Hepatic stellate cell (primary cell): ENCODE data around the gene EXD3.
A peak's percentile ranks its signal among the peaks of the same experiment; 100 is the strongest.

Experiments used
- DNase-seq: peaks from one replicate; pipeline ENCODE4 v3.0.0; 2011; ENCODE audit warnings: low spot score

The EXD3 gene

DNA sequence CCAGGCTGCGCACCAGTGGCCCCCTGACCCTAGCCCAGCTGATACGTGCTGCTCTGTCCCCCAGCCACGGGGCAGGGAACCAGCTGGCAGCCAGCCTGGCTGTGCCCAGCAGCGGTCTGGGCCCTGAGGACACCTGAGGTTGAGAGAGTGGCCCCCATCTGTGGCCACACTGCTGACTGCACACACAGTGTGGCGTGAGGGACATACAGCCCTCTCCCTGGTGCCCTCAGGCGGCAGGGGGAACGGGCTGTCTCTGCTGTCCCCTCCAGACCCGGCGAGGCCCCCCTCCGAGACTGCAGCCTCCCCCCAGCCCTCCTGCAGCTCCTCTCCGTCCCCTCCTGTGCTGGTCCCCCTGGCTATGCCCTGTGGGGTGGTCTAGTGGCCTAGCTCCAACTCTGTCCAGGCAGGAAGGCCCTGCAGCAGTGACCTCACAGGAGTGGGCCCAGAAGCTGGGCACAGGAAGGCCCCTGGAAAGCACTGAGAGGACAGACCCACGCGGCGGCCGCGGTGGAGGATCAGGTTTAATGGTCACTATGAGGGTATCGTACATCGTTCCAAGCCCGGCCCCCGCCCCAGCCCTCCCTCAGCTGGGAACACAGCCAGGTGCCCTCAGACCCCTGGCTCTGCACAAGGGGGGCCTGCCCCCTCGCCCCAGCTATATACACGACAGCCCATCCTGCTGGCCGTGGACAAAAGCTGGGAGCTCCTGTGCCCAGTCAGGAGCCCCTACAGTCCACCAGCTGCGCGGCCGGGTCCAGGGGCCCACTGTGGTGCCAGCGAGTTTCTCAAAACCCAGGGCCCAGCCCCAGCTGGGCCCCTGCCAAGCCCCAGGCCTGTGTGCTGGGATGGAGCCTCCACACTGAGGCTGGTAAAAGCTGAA is 25.0 kb upstream of the EXD3 start:
- DNase-seq, result no peak

DNA sequence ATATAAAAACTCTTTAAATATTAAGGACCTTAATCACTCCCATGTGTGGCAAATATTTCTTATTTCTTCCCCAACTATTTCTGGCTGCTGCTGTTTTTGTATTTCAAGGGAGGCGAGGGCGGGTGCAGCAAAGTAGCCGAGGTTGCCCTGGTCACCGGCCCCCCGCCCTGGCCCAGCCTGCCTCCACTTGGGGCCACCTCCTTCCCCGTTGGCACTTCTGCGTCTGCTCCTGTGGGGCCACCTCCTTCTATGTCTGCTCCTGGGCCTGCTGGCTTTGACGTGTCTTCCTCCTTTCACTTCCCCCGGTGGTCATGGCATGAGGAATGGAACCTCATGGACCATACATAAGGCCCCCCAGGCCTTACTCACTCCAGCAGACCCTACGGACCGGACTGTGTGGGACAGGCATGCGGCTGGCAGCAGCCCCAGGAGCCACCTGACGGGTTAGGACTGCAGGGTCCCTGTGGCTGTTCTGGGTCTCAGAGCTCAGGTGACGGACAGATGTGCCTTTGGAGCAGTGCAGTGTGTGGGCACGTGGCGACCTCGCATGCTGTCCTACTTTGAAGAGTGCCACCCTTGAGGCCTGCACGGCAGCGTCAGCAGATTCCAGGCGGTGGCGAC is 24.0 kb upstream of the EXD3 start:
- no peak for DNase-seq

DNA sequence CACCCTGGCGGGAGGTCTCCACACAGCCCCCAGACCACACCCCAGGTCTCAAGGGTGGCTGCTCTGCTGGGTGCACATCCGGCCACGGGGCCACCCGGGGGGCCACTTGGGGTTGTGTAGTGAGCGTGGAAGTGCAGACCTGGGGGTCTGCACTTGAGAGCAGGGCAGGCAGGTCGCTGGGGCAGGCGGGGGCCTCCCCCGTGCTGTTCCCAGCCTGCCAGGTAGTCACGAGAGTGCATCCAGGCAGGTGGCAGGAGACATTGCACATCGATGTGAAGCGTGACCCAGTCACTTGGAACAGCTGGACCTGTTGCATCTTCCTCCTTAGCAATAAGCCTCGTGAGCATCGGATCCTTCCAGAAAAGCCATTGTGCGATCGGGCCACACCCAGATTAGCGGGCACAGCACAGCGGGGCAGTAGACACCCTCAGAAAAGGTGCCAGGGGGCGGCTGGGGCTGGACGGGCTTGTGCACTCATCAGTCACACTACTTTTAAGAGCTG is 23.0 kb upstream of the EXD3 start:
- no peak for DNase-seq

DNA sequence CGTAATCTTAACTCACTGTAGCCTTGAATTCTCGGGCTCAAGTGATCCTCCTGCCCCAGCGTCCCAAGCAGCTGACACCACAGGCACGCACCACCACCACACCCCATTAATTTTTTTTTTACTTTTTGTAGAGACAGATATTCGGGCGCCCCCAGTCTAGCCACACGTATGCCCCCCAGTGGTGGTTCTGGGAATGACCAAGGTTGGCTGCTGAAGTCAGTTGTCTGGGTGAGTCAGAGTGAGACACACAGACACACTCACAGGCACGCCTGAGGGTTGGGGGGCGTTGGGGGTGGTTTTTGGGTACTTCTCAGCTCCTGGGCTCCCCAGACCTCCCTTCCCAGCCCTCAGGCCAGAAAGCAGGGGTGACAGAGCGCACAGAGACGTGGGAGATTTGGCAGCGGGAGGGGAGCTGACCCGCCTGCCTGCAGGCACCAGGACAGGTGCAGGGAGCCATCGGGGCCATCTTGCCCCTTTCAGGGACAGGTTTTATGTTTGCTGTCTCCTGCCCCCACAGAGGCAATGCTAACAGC is 22.4 kb upstream of the EXD3 start:
- DNase-seq, result peak; percentile 88

DNA sequence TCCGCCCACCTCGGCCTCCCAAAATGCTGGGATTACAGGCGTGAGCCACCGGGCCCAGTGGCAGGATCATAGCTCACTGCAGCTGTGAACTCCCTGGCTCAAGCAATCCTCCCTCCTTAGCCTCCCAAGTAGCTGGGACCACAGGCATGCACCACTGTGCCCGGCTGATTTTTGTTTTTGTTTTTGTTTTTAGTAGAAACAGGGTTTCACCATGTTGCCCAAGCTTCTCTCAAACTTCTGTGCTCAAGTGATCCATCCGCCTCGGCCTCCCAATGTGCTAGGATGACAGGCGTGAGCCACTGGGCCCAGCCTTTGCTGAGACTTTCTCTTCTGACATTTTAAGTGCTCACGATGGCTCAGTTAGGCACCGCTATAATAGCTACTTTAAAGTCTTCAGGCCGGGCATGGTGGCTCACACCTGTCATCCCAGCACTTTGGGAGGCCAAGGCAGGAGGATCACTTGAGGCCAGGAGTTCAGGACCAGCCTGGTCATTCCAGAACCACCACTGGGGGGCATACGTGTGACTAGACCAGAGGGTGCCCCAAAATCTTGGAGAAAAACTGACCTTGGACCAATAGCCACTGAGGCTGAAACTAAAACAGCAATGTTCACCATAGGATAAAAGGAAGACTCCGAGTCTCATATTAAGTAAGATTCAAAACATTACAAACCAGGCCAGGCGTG is 21.3 kb upstream of the EXD3 start:
- no peak for DNase-seq

DNA sequence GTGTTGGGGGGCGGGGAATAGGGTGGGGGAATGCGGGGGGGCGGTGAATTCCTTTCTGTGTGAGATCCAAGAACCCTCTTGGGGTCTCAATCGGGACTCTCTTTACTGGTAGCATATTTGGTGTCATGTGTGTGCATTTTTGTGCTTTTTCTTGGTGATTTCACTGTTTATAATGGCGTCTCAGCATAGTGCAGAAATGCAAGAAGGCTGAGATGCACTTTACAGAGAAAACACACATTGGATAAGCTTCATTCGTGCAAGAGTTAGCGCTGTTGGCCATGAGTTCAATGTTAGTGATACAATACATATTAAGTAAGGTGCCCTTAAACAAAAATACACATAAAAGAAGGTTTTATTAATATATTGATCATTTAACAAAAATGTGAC is 19.0 kb upstream of the EXD3 start:
- DNase-seq, result no peak

DNA sequence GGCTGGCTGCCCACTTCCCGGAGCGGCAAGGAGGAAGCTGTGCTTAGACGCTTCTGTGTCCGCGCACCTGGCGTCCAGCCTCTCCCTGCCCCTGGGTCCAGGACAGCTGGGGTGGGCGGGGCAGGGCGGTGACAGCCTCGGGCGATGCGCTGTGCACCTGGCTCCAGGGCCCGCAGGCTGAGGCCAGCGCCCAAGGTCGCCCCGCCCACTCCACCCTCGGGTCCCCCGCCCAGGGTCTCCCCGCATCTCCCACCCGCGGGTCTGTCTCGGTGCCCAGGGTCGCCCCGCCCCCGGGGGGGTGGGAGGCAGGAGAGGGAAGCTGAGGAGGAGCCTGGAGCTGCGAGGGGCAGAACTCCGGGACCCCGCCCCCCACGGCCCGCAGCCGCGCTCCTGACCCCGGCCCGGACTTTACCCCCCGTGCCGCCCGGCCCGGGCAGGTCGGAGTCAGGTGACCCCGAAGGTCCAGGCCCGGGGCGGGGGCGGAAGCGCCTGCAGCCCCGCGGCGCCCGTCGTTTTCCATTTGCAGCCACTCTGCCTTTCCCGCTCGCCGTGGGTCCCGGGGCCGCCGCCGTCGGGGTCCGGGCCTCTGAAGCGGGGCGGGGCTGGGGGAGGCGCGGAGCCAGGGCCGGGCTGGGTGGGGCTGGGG is 18.4 kb upstream of the EXD3 start, which contains the start of gene ENTPD8:
Gene ENTPD8 (minus strand): TSS at position 69 of the 646 bp plus-strand sequence. CDS start 3,072 bp downstream, outside the sequence.
- no peak for DNase-seq

DNA sequence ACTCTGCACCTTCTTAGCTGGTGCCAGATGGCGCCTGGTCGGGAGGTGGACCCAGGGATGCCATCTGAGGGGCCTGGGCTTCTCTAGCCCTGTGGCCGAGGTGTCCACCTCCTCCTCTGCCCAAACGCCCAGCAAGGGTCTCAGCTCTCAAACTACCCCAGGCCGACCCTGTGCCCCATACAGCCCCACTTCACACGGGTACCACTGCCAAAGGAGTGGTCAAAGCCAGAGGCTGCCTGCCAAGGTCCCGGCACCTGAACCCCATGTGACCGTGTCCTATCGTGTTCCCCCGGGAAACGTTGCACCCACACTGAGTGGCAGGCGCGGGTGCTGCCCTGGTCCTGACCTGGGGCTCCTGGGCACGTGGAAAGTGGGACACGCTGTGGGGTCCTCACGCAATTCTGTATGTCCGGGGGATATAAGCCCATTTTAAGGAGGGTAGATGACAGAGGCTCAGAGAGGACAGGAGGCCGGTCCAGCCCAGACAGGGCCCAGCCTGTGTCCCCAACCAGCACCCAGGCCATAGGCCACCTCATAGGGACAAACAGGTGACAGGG is 16.3 kb upstream of the EXD3 start:
- DNase-seq, result no peak

DNA sequence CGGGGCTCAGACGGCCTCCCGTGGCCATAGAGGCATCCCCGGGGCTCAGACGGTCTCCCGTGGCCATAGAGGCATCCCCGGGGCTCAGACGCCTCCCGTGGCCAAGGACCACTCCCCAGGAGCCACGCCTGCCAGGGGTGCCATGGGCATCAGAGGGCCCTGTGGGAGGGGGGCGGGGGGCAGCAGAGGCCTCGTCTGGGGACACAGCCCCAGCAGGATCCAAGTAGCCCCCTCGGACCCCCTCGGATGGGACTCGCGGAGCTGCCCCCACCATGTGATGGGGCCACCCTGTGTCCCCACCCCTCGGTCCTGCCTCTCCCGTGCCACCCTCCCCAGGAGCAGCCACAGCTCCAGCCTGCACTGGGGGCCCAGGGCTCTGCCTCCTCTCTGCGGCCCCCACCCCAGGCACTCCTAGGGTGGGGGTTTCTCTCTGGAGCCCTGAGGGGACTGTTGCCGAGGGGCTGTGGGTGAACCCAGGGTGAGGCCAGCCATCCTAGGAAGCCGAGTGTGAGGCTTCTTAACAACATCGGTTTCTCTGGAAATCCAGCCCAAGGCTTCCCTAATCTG is 15.7 kb upstream of the EXD3 start:
- no peak for DNase-seq

DNA sequence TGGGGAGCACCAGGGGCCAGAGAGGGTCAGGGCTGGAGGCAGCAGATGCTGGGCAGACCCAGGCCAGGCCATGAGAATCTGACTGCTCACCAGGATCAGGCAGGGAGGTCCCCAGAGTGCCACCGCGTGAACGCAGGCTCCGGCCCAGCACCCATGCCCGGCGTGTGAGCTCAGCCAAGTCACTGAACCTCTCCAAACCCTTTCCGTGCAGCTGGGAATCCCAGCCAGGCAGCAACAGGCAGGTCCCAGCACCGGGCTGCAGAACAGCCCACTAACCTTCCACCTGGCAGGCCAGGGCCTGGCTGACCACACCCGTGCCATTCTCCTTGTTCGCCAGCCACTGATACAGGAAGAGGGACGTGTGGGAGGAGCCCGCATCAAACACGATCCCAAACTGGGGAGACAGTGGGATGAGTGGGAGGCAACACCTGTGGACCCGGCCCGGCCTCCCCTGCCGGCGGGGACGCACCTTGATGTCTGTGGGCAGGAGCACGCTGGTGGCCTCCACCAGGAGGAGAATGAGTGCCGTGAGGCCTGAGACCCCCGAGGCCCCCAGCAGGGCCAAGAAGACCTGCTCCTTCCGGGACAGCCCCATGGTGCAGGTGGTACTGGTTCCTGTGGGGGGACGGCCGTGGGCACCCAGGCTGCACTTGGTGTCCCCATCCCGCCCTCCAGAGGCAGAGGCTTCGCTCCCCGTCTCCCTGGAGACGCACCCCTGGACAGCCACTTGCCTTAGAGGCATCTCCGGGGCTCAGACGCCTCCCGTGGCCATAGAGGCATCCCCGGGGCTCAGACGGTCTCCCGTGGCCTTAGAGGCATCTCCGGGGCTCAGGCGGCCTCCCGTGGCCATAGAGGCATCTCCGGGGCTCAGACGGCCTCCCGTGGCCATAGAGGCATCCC is 15.0 kb upstream of the EXD3 start:
- DNase-seq, result no peak

DNA sequence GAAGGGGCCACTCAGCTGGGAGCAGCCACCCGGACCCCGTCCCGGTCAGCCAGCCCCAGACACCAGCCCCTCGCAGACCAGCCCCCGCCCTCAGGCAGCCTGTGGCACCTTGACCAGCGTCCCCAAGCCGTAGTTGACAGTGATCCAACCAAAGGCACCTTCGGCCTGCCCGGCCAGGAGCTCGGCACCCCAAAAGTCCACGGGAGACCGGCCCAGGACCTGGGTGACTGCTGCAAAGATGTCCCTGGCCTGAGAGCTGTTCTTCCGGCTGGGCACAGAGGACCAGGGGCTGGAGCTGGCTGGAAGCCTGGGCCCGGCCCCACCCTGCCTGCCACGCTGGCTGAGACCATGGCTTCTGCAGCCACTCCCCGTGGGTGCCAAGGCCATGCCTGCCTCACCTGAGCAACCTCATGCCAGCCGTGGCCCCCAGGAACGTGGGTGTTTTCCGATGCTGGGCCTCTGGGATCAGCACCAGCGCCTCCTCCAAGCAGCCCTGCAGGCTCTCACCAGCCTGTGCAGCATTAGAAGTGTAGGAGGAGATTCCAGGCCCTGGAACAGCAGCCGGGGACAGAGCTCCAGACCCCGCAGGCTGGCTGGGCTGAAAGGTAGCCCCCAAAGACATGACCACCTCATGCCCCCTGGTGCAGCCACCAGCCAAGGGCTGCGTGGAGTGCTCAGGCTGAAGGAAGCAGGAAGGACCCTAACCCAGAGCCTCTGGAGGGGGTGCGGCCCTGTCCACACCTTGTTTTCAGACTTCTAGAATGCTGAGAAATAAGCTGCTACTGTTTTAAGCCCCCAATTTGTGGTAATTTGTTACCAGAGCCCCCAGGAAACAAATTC is 14.0 kb upstream of the EXD3 start:
- DNase-seq, result no peak

DNA sequence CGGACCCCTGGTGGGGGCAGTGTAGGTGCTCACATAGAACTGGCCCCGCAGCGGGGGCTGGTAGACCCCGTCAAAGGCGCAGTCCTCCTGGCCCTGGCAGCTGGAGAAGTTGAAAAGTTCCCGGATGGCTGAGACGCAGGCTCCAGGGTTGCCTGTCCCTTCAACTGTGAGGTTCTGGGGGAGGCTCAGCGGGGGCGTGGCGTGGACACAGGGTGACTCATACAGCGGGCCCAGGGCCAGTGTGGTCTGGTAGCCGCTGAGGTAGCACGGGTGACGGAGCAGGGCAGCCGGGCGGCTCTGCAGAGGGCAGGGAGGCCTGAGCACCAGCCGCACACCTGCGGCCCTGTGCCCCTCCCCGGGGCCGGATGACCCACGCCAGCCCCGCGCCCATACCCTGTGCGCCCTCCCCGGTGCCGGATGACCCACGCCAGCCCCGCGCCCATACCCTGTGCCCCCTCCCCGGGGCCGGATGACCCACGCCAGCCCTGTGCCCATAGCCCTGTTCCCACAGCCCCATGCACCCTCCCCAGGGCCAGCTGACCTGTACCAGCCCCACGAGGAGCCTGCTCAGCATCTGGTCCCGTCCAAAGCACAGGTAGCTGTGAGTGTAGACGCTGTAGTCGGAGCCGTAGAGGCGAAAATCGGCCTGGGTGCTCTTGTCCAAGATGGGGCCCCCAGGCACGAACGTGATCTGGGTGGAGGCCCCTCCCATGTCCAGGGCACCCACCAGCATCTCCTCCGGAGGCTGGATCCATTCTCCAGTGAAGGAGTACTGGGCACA is 13.2 kb upstream of the EXD3 start:
- DNase-seq, result peak; percentile 98

DNA sequence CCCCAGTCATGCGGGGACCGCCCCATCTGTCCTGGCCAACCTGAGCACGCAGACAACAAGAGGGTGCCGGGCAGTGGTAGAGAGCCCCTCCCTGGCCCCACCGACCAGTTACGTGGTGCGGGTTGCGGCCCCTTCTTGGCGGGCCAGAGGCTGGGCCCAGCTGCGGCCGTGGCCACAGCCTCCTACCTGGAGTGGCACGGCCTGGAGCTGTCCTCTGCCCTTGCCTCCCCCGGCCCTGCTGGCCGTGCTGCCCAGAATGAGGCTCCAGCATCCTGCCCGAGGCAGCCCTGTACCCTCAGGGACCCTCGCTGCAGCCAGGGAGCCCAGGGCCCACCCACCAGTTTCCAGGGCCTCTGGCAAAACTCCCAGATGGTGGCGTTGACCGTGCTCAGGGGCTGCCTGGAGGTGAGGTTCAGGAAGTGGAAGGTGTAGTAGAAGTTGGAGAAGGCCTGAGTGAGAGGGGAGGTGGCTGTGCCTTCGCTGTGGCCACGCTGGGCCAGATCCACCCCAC is 12.5 kb upstream of the EXD3 start:
- no peak for DNase-seq

DNA sequence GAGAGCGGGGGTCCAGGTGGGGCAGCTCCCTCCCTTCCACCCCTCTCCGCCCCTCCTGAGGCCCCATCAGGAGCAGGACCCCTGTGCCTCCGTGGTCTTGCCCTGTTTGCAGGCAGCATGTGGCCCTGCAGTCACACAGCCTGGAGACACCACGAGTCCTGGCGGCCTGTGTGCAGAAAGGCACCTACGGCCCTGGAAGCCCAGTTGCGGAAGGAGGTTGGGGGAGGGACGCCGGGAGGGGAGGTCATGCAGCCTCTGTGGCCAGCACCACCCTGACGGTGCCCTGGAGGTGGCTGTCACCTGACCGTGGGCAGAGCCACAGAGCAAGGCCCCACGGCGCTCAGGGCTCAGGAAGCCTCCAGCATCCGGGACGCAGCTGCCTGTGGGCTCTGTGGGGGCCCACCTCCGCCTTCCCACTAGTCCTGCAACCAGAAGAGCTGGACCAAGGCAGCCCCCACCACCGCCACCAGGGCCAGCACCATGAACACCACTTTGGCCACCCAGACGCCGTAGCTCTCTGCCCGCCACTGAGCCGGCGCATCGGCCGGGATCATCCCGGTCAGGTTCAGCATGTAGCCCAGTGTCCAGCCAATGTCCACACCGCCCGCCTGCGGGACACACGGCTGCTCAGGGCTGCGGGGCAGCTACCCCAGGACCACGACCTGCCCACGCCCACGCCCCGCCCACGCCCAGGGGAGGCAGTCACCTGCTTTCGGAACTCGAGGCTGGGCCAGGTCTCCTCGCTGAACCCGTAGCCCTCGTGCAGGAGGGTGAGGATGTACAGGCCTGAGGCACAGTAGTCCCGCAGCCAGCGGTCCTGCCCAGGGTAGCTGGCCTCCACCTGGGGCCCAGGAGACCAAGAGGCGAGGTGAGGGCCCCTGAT is 11.8 kb upstream of the EXD3 start:
- DNase-seq, result no peak

DNA sequence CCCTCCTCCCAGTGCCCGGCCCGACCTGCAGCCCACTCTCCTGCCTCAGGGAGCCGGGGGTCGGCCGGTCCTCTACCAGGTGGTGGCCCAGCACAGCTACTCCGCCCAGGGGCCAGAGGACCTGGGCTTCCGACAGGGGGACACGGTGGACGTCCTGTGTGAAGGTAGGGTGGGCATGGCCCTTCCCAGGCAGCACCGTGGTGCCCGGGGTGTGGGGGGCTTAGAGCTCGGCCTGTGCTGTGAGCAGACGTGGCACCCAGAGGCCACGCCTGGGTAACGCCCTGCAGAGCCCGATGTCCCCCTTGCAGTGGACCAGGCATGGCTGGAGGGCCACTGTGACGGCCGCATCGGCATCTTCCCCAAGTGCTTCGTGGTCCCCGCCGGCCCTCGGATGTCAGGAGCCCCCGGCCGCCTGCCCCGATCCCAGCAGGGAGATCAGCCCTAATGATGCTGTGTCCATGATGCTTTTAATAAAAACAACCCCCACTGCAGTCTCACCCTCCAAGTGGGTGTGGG is 11.0 kb upstream of the EXD3 start:
- no peak for DNase-seq

DNA sequence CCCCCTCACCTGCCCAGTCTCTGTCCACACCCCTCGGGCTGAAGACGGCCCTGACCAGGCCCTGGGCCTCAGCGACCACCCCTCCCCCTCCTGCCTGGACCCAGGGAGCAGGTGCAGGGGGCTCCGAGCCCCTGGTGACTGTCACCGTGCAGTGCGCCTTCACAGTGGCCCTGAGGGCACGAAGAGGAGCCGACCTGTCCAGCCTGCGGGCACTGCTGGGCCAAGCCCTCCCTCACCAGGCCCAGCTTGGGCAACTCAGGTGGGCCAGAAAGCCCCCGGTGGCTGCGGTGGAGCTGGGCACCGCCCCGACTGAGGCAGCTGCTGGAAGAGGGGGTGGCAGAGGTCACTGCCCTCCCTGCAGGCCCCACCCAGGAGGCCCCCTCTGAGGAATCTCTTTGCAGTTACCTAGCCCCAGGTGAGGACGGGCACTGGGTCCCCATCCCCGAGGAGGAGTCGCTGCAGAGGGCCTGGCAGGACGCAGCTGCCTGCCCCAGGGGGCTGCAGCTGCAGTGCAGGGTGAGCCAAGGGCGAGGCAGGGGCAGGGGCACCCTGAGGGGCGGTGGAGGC is 10.5 kb upstream of the EXD3 start:
- DNase-seq, result no peak
